ENCODE measurements around the gene TMPRSS7.

DNA sequence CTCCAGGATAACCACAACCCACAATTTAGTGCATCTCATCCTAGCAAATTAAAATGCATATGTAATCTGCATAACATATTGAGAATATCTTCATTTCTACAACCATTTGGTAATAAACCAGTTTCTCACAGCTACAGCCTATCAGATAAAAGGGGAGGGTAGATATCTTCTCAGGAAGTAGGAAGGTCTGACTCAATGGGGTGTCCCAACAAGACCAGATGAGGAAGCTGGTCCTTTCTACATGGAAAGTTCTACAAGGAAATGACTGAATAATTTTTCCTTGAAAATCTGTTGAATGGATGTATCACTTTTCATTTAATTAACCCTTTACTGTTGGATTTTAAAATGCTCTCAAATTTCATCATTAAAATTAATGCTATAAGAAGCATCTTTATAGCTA is 17.4 kb upstream of the TMPRSS7 start:
- TF ChIP-seq, protein P1, sequence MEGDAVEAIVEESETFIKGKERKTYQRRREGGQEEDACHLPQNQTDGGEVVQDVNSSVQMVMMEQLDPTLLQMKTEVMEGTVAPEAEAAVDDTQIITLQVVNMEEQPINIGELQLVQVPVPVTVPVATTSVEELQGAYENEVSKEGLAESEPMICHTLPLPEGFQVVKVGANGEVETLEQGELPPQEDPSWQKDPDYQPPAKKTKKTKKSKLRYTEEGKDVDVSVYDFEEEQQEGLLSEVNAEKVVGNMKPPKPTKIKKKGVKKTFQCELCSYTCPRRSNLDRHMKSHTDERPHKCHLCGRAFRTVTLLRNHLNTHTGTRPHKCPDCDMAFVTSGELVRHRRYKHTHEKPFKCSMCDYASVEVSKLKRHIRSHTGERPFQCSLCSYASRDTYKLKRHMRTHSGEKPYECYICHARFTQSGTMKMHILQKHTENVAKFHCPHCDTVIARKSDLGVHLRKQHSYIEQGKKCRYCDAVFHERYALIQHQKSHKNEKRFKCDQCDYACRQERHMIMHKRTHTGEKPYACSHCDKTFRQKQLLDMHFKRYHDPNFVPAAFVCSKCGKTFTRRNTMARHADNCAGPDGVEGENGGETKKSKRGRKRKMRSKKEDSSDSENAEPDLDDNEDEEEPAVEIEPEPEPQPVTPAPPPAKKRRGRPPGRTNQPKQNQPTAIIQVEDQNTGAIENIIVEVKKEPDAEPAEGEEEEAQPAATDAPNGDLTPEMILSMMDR (IDR thresholded peaks at IDR 0.05) = no peak
- no peak for TF ChIP-seq EZH2 (IDR thresholded peaks at IDR 0.05)
